Suprapubic skin (tissue), 3 donors: ENCODE data around the gene JAZF1.

ENCODE experiments used
- CTCF ChIP-seq, 2 donors: fragments of 200-600 bp in 1 of 2; fragments of 450-650 bp in 1 of 2; sonication (generic) in 1 of 2; IDR thresholded peaks; one replicate each; pipeline ENCODE4 v1.5.1; 2016 to 2019; ENCODE audit warnings: antibody characterized with exemption in 2 of 2, mild to moderate bottlenecking in 1 of 2, moderate library complexity in 1 of 2
- EP300 ChIP-seq: sonication (generic); formaldehyde crosslinking; IDR thresholded peaks from one replicate; pipeline ENCODE4 v1.6.1; 2017; ENCODE audit warnings: antibody characterized with exemption
- POLR2A ChIP-seq, 2 donors: fragments of 450-650 bp; IDR thresholded peaks; one replicate each; pipeline ENCODE4 v1.6.1; 2017; ENCODE audit warnings: antibody characterized with exemption in 2 of 2, mild to moderate bottlenecking in 2 of 2, moderate library complexity in 2 of 2

GRCh38 chr7:27910326-27910725, 270.3 kb downstream of the JAZF1 start:
- TF ChIP-seq CTCF (IDR thresholded peaks at IDR 0.05) (no peak), EP300 (no peak), POLR2A (IDR thresholded peaks at IDR 0.05) (no peak)
